ENCODE data around the gene NELL1.

The NELL1 gene

GRCh38 chr11:20661850-20662249 is 7.5 kb upstream of the NELL1 start:
- in situ Hi-C loops (cut with HindIII; ENCODE audit: low sequenced_read_pairs) = no loop called here

- in situ Hi-C loops (cut with HindIII; ENCODE audit: low sequenced_read_pairs) = no loop called here
Measured at GRCh38 chr11:20668131-20668809, 1.1 kb upstream of the NELL1 start.

GRCh38 chr11:20669820-20670684 is 666 bp downstream of the NELL1 start:
- in situ Hi-C loops (cut with HindIII; ENCODE audit: low sequenced_read_pairs) = no loop called here

GRCh38 chr11:20670932-20671403 is 1.6 kb downstream of the NELL1 start:
- in situ Hi-C loops (cut with HindIII; ENCODE audit: low sequenced_read_pairs) = no loop called here

- in situ Hi-C loops (cut with HindIII; ENCODE audit: low sequenced_read_pairs) = no loop called here
Measured at GRCh38 chr11:20671856-20672546, 2.6 kb downstream of the NELL1 start.

- in situ Hi-C loops (cut with HindIII; ENCODE audit: low sequenced_read_pairs) = no loop called here
Measured at GRCh38 chr11:20672575-20672974, 3.2 kb downstream of the NELL1 start.

GRCh38 chr11:20676658-20677057 is 7.3 kb downstream of the NELL1 start:
- in situ Hi-C loops (cut with HindIII; ENCODE audit: low sequenced_read_pairs) = no loop called here

GRCh38 chr11:20688761-20689160 is 19.4 kb downstream of the NELL1 start:
- in situ Hi-C loops (cut with HindIII; ENCODE audit: low sequenced_read_pairs) = no loop called here

- in situ Hi-C loops (cut with HindIII; ENCODE audit: low sequenced_read_pairs) = no loop called here
Measured at GRCh38 chr11:20707876-20708275, 38.5 kb downstream of the NELL1 start.

GRCh38 chr11:20712912-20713311 is 43.5 kb downstream of the NELL1 start:
- in situ Hi-C loops (cut with HindIII; ENCODE audit: low sequenced_read_pairs) = no loop called here

GRCh38 chr11:20715464-20715863 is 46.1 kb downstream of the NELL1 start:
- in situ Hi-C loops (cut with HindIII; ENCODE audit: low sequenced_read_pairs) = no loop called here

GRCh38 chr11:20715931-20716330 is 46.5 kb downstream of the NELL1 start:
- in situ Hi-C loops (cut with HindIII; ENCODE audit: low sequenced_read_pairs) = no loop called here

- in situ Hi-C loops (cut with HindIII; ENCODE audit: low sequenced_read_pairs) = no loop called here
Measured at GRCh38 chr11:20719821-20720220, 50.4 kb downstream of the NELL1 start.

- in situ Hi-C loops (cut with HindIII; ENCODE audit: low sequenced_read_pairs) = no loop called here
Measured at GRCh38 chr11:20723366-20723765, 54.0 kb downstream of the NELL1 start.

GRCh38 chr11:20729597-20730105 is 60.3 kb downstream of the NELL1 start:
- in situ Hi-C loops (cut with HindIII; ENCODE audit: low sequenced_read_pairs) = no loop called here

GRCh38 chr11:20731676-20732215 is 62.4 kb downstream of the NELL1 start:
- in situ Hi-C loops (cut with HindIII; ENCODE audit: low sequenced_read_pairs) = no loop called here

- in situ Hi-C loops (cut with HindIII; ENCODE audit: low sequenced_read_pairs) = no loop called here
Measured at GRCh38 chr11:20739107-20739506, 69.7 kb downstream of the NELL1 start.

- in situ Hi-C loops (cut with HindIII; ENCODE audit: low sequenced_read_pairs) = no loop called here
Measured at GRCh38 chr11:20739577-20739976, 70.2 kb downstream of the NELL1 start.

- in situ Hi-C loops (cut with HindIII; ENCODE audit: low sequenced_read_pairs) = no loop called here
Measured at GRCh38 chr11:20754933-20755332, 85.5 kb downstream of the NELL1 start.

GRCh38 chr11:20759541-20759940 is 90.2 kb downstream of the NELL1 start:
- in situ Hi-C loops (cut with HindIII; ENCODE audit: low sequenced_read_pairs) = no loop called here

- in situ Hi-C loops (cut with HindIII; ENCODE audit: low sequenced_read_pairs) = no loop called here
Measured at GRCh38 chr11:20760811-20761210, 91.4 kb downstream of the NELL1 start.
